ENCODE data around the gene RAG2. TPM values are rescaled to one million over a fixed set of nuclear protein-coding genes. Genes with fewer than 3 reads are reported as not detected.
A peak's percentile ranks its signal among the peaks of the same experiment; 100 is the strongest.
"Not testable (repeated sequence)": the region's sequence is repeated elsewhere in the genome, so short reads cannot be mapped to it uniquely, and the experiment has no call there.

RAG2 gene
- total RNA-seq, 1 experiment from 2014 or later, result not detected

DNA sequence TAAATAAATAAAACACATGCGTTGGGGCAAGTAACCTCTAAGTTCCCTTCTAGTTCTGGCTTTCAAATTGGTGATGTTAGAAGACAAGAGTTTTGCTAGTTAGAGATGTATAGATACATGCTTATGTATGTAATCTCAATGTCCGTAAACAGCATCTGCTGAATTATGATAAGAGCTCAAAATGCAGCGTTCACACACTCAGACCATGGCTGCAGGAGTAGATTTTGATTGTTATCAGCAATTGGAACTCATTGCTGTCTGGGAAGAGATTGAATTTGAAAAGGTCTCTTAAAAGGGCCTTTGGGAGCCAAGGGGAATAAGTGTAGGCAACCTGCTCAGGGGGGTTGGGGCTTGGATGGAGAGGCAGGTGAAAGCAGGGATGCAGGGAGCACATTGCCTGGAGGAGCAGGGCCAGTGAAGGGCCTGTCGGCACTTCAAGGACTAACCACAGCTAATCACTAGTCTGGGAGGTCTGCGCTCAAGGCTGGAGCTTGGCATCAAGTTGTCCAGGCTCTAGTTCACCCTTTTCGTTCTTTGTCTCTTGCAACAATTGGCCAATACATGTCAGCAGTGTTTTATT, 32.9 kb downstream of the RAG2 start:
- peak; percentile 6 for DNase-seq (ENCODE audit: low spot score)
- in situ Hi-C loops (cut with HindIII; ENCODE audit: low sequenced_read_pairs), result no loop called here

- peak; percentile 76 for DNase-seq (ENCODE audit: low spot score)
- in situ Hi-C loops (cut with HindIII; ENCODE audit: low sequenced_read_pairs), result no loop called here
Measured at GRCh38 chr11:36564376-36565030, 33.5 kb downstream of the RAG2 start.

DNA sequence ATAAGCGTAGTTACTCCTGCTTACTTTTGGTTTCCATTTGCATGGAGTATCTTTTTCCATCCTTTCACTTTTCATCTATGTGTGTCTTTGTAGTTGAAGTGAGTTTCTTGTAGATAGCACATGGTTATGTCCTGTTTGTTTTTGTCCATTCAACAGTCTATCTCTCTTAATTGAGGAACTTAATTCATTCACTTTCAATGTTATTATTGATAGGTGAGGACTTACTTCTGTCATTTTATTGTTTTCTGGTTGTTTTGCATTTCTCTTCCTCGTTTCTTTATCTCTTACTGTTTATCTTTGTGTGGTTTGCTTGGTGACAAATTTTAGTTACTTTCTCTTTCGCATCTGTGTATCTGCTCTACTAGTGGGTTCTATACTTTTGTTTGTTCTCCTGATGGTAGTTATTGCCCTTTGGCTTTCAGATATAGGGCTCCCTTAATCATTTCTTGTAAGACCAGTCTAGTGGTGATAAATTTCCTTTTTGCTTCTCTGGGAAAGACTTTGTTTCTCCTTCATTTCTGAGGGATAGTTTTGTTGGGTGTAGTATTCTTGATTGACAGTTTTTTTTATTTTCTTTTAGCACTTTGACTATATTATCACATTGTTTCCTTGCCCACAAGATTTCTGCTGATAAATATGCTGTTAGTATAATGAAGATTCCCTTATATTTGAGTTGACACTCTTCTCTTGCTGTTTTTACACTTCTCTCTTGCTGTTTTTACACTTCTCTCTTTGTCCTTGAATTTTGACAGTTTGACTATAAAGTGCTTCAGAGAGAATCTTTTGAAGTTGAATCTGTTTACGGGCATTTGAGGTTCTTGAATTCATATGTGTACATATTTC, 39.2 kb downstream of the RAG2 start:
- in situ Hi-C loops (cut with HindIII; ENCODE audit: low sequenced_read_pairs), result no loop called here
- DNase-seq (ENCODE audit: low spot score), result no peak

DNA sequence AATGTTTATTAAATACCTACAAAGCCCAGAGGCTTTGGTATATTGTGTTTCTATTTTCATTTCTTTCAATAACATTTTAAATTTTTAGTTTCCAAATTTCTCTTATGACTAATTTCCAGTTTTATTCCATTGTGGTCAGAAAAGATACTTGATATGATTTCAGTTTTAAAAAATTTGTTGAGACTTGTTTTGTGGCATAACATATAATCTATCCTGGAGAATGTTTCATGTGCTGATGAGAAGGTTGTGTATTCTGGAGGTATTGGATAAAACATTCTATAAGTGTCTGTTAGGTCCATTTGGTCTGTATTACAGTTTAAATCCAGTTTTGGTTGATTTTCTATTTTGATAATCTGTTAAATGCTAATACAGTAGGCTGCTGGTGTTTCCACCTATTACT, 40.0 kb downstream of the RAG2 start:
- DNase-seq (ENCODE audit: low spot score), result no peak
- in situ Hi-C loops (cut with HindIII; ENCODE audit: low sequenced_read_pairs), result no loop called here

GRCh38 chr11:36557390-36557789, 40.6 kb downstream of the RAG2 start:
- in situ Hi-C loops (cut with HindIII; ENCODE audit: low sequenced_read_pairs); DNase-seq (ENCODE audit: low spot score): not testable (repeated sequence)

DNA sequence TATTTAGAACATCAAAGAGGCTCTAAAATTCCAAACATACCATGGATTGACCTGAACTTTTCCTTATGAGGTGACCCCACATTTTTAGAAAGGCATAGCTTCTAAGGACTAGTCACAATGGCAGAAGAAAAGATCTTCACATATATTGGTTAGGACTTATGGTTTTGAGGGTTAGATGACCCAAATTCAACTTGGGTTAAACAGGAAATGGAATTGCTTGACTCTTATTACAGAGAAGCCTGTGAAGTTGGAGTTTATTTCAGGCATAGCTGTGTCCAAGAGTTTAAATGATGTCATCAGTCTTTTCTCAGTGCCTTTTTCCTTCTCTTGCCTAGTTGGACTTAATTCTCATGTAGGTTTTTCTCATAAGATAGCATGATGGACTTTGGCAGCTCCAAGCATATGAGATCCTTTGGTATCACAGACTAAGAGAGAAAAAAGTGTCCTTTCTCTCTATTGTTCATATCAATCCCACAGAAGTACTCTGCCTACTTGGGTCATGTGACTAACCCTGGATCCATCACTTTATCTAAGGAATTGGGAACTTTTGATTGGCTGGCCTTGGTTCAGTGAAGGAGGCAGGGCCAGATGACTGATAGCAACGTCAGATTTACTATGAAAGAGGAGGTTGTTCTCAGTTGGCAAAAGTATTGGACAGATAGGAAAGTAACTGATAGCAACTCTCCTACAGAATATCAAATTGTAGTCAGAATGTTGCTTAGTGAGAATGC, 47.5 kb downstream of the RAG2 start:
- in situ Hi-C loops (cut with HindIII; ENCODE audit: low sequenced_read_pairs), result no loop called here
- DNase-seq (ENCODE audit: low spot score), result no peak

Other genes starting within 250 kb of the RAG2 start
- gene TRAF6, start 88.0 kb downstream of the RAG2 start, total RNA-seq (2014; rRNA removed; shearing (Covaris generic)), result 3.7 and 4.2 TPM in 2 replicates
- gene RAG1, start 30.2 kb downstream of the RAG2 start, total RNA-seq (2014; rRNA removed; shearing (Covaris generic)), result 0.25 TPM in 1 of 2 replicates, not detected in the other
- 47.4 and 58.5 TPM in 2 replicates for gene IFTAP, start 3.7 kb downstream of the RAG2 start, total RNA-seq (2014; rRNA removed; shearing (Covaris generic))